Endometrial microvascular endothelial cells (primary cell): ENCODE results near the gene DCDC2C. TPM values are rescaled to one million over a fixed set of nuclear protein-coding genes. Genes with fewer than 3 reads are reported as not detected.

Source experiments
- in situ Hi-C: cut with HindIII; loops from 2 replicates; pipeline ENCODE4 v1.10.0; 2017; ENCODE audit warnings: low sequenced_read_pairs, low pct_unique_long_range_greater_than_20kb; ENCODE audit errors: inconsistent ontology term
- total RNA-seq: library from RNA; depleted of rRNA; stranded (reverse); fragments of >200 nt; gene quantifications from one replicate; pipeline ENCODE4 v1.2.3, GENCODE V29; 2015; ENCODE audit errors: inconsistent ontology term

DCDC2C gene
- total RNA-seq, 1 donor from 2014 or later = not detected

GRCh38 chr2:3670376-3670775, 33.0 kb upstream of the DCDC2C start:
- in situ Hi-C loops = no loop called here

- in situ Hi-C loops = no loop called here
Measured at GRCh38 chr2:3670941-3671340, 32.4 kb upstream of the DCDC2C start.

GRCh38 chr2:3672861-3673678, 30.3 kb upstream of the DCDC2C start:
- in situ Hi-C loops = no loop called here

- in situ Hi-C loops = no loop called here
Measured at GRCh38 chr2:3674066-3674845, 29.1 kb upstream of the DCDC2C start.

- in situ Hi-C loops = no loop called here
Measured at GRCh38 chr2:3675687-3676086, 27.7 kb upstream of the DCDC2C start.

- in situ Hi-C loops = no loop called here
Measured at GRCh38 chr2:3677436-3677835, 25.9 kb upstream of the DCDC2C start.

GRCh38 chr2:3678212-3678611, 25.2 kb upstream of the DCDC2C start:
- in situ Hi-C loops = no loop called here

GRCh38 chr2:3679180-3679579, 24.2 kb upstream of the DCDC2C start:
- in situ Hi-C loops = no loop called here

- in situ Hi-C loops = no loop called here
Measured at GRCh38 chr2:3679616-3680393, 23.6 kb upstream of the DCDC2C start.

- in situ Hi-C loops = no loop called here
Measured at GRCh38 chr2:3680548-3681345, 22.6 kb upstream of the DCDC2C start.

GRCh38 chr2:3681625-3682024, 21.8 kb upstream of the DCDC2C start:
- in situ Hi-C loops = no loop called here

GRCh38 chr2:3682811-3683210, 20.6 kb upstream of the DCDC2C start:
- in situ Hi-C loops = no loop called here

- in situ Hi-C loops = no loop called here
Measured at GRCh38 chr2:3683748-3684454, 19.5 kb upstream of the DCDC2C start.

- in situ Hi-C loops = no loop called here
Measured at GRCh38 chr2:3689998-3690748, 13.2 kb upstream of the DCDC2C start.

GRCh38 chr2:3692375-3692774, 11.0 kb upstream of the DCDC2C start:
- in situ Hi-C loops = no loop called here

- in situ Hi-C loops = no loop called here
Measured at GRCh38 chr2:3696545-3696944, 6.8 kb upstream of the DCDC2C start.

GRCh38 chr2:3701071-3701470, 2.3 kb upstream of the DCDC2C start:
- in situ Hi-C loops = no loop called here
